Epithelial cell of esophagus (primary cell): ENCODE measurements around the gene PRR15.

Source experiments
- DNase-seq: peaks from one replicate; pipeline ENCODE4 v3.0.0; 2010; ENCODE audit warnings: low read depth
- H3K4me3 ChIP-seq: 2 replicates; pipeline ENCODE4 v1.5.1; 2011; ENCODE audit warnings: mild to moderate bottlenecking, low read length, control low read depth
- CTCF ChIP-seq: IDR thresholded peaks from 2 replicates; pipeline ENCODE4 v1.5.1; 2011; ENCODE audit warnings: low read depth, mild to moderate bottlenecking, low read length, control low read depth, inconsistent platforms; ENCODE audit not compliant: insufficient read depth; ENCODE audit errors: missing control alignments

PRR15 gene

GRCh38 chr7:29613100-29613499, 49.5 kb downstream of the PRR15 start:
- DNase-seq = no peak
- TF ChIP-seq CTCF = no peak
- no peak overlapping the region for H3K4me3 ChIP-seq

GRCh38 chr7:29614229-29614628, 50.6 kb downstream of the PRR15 start:
- no peak for DNase-seq
- TF ChIP-seq CTCF = no peak
- no peak overlapping the region for H3K4me3 ChIP-seq
